Testis (tissue), 2 donors: ENCODE results near the gene MYBPHL.

Experiments
- POLR2A ChIP-seq: fragments of 450-650 bp; IDR thresholded peaks from one replicate; pipeline ENCODE4 v1.6.1; 2017; ENCODE audit warnings: antibody characterized with exemption, mild to moderate bottlenecking, moderate library complexity
- TF ChIP-seq, protein P1 (sequence below), 3 experiments: fragments of 450-650 bp in 2 of 3; fragments of 200-600 bp in 1 of 3; sonication (generic) in 1 of 3; IDR thresholded peaks; one replicate each; pipeline ENCODE4 v1.5.1; 2016 to 2019; ENCODE audit warnings: antibody characterized with exemption in 3 of 3, mild to moderate bottlenecking in 2 of 3, moderate library complexity in 1 of 3

DNA sequence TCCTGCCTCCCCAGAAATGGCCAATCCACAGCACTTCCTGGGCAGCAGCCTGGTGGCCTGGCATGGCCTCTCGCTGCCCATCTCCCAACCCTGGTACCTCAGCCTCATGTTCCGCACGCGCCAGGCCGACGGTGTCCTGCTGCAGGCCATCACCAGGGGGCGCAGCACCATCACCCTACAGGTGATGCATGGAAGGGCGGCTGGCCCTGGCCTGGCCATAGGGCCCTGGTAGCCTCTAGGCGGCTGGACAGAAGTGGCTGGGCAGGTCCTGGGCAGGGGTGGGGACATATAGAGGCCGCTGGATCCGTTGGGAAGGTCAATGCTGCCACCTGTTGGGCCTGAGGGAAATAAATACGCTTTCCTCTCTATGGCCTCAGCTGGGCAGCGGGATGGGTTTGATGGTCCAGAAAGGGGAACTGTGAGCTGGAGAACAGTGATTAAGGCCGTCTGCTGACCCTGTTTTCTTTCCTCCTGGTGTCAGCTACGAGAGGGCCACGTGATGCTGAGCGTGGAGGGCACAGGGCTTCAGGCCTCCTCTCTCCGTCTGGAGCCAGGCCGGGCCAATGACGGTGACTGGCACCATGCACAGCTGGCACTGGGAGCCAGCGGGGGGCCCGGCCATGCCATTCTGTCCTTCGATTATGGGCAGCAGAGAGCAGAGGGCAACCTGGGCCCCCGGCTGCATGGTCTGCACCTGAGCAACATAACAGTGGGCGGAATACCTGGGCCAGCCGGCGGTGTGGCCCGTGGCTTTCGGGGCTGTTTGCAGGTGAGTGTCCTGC lies 43.0 kb downstream of the MYBPHL start:
- TF ChIP-seq, protein P1, sequence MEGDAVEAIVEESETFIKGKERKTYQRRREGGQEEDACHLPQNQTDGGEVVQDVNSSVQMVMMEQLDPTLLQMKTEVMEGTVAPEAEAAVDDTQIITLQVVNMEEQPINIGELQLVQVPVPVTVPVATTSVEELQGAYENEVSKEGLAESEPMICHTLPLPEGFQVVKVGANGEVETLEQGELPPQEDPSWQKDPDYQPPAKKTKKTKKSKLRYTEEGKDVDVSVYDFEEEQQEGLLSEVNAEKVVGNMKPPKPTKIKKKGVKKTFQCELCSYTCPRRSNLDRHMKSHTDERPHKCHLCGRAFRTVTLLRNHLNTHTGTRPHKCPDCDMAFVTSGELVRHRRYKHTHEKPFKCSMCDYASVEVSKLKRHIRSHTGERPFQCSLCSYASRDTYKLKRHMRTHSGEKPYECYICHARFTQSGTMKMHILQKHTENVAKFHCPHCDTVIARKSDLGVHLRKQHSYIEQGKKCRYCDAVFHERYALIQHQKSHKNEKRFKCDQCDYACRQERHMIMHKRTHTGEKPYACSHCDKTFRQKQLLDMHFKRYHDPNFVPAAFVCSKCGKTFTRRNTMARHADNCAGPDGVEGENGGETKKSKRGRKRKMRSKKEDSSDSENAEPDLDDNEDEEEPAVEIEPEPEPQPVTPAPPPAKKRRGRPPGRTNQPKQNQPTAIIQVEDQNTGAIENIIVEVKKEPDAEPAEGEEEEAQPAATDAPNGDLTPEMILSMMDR (IDR thresholded peaks at IDR 0.05), result peak; percentile 93 to 100 (median 99)
- TF ChIP-seq POLR2A, result no peak
